Esophagus muscularis mucosa (tissue), 4 donors: Measurements from ENCODE around the gene NPLOC4. TPM values are rescaled to one million over a fixed set of nuclear protein-coding genes. Genes with fewer than 3 reads are reported as not detected.

Experiments used
- DNase-seq: peaks from one replicate; pipeline ENCODE4 v3.0.0-alpha.2; 2017; ENCODE audit errors: extremely low spot score
- H3K27ac ChIP-seq, 4 donors: fragments of 200-600 bp; sonication (generic); replicated peaks in 1 of 4; 1 replicate in 3 of 4; 2 replicates in 1 of 4; pipeline ENCODE4 v1.5.1; 2016 to 2019; ENCODE audit warnings: mild to moderate bottlenecking in 1 of 4
- H3K27me3 ChIP-seq, 4 donors: fragments of 200-600 bp; sonication (generic); one replicate each; pipeline versions ENCODE4 v1.5.1 to v1.6.0; 2016 to 2019
- H3K36me3 ChIP-seq, 4 donors: fragments of 200-600 bp; sonication (generic); one replicate each; pipeline ENCODE4 v1.5.1; 2016 to 2019
- H3K4me1 ChIP-seq, 4 donors: fragments of 200-600 bp; sonication (generic); one replicate each; pipeline ENCODE4 v1.5.1; 2016 to 2019
- H3K4me3 ChIP-seq, 4 donors: fragments of 200-600 bp; sonication (generic); 1 replicate in 2 of 4; 2 replicates in 2 of 4; pipeline ENCODE4 v1.5.1; 2016 to 2019; ENCODE audit warnings: mild to moderate bottlenecking in 4 of 4, moderate library complexity in 1 of 4
- H3K9me3 ChIP-seq, 4 donors: fragments of 200-600 bp; sonication (generic); 1 replicate in 3 of 4; 2 replicates in 1 of 4; pipeline ENCODE4 v1.5.1; 2016 to 2019
- EP300 ChIP-seq: sonication (generic); formaldehyde crosslinking; IDR thresholded peaks from one replicate; pipeline ENCODE4 v1.6.1; 2017; ENCODE audit warnings: antibody characterized with exemption
- POLR2A ChIP-seq: fragments of 450-650 bp; IDR thresholded peaks from one replicate; pipeline ENCODE4 v1.6.1; 2017; ENCODE audit warnings: antibody characterized with exemption, moderate library complexity, mild to moderate bottlenecking, low read depth
- POLR2AphosphoS5 ChIP-seq, 2 donors: sonication (generic); formaldehyde crosslinking; IDR thresholded peaks; one replicate each; pipeline ENCODE4 v1.6.1; 2017; ENCODE audit warnings: antibody characterized with exemption in 2 of 2
- WGBS: methylation state at CpG from one replicate; pipeline ENCODE4 v1.1.5; 2018; 5-methylcytosine and 5-hydroxymethylcytosine counted together
- intact Hi-C: fragments of 100-400 bp; cut with DNase I; formaldehyde crosslinking; loops from one replicate; pipeline ENCODE4 v1.15.1; 2023
- total RNA-seq, 4 donors: library from RNA; depleted of rRNA; stranded (reverse); fragments of >200 nt; gene quantifications; one replicate each; pipeline versions ENCODE4 v1.1.0 to v1.2.1, GENCODE V29; 2016
- TF ChIP-seq, protein P1 (sequence below), 3 experiments: fragments of 200-600 bp in 2 of 3; fragments of 450-650 bp in 1 of 3; sonication (generic) in 2 of 3; IDR thresholded peaks; one replicate each; pipeline ENCODE4 v1.5.1; 2017 to 2019; ENCODE audit warnings: antibody characterized with exemption in 3 of 3, mild to moderate bottlenecking in 2 of 3, moderate library complexity in 1 of 3

NPLOC4 gene
- total RNA-seq, 4 donors from 2014 or later: 58.1 to 86.6 (median 65.7) TPM

DNA sequence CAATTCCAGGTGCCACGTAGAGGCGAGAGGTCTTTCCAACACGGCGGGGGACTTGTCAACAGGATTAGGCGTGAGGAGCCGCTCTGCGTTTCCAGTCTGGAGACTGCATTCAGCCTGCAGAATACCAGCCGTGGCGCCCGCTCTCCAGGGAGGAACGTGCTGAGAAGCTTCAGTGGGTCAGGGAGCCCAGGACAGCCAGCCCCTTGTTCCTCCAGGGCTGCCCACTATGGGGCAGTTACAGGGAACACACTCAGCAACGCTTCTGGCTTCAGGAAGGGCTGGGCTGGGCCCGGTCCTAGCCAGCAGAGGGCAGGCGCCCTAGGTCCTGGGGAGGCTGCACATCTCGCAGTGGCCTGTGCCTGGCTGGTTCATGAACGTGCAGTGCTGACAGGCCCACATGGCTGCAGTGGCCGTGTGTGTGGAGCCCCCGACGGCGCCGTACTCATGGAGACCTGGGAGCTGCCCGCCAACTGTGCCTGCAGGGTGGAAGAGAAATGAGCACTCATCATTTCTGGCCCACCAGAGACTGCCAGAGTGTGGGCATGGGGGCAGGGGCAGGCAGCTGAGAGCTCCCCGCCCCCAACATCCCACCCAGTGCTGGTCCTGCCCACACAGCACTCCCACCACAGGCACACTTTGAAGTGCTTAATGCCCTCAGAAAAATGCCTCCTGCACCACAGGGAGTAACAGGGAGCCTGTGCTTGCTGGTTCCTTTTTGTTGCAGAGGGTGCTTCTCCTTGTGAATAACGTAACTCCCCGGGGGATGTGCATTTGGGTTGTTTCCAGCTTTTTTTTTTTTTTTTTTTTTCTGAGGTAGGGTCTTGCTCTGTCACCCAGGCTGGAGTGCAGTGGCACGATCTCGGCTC lies 77.7 kb downstream of the NPLOC4 start:
- Histone ChIP-seq H3K27ac (no peak overlapping the region), H3K4me3 (no peak overlapping the region), H3K27me3 (no peaks in the 10 kb centered on the region), H3K4me1 (peaks cover 0 to 13% (median under 1%) of the 10 kb centered on the region in 4 donors), H3K36me3 (peaks cover 55 to 85% (median 79%) of the 10 kb centered on the region in 4 donors), H3K9me3 (no peaks in the 10 kb centered on the region)
- intact Hi-C loops: no loop called here
- WGBS: 85% methylated on average over 10 of the region's 27 CpGs
- TF ChIP-seq, protein P1, sequence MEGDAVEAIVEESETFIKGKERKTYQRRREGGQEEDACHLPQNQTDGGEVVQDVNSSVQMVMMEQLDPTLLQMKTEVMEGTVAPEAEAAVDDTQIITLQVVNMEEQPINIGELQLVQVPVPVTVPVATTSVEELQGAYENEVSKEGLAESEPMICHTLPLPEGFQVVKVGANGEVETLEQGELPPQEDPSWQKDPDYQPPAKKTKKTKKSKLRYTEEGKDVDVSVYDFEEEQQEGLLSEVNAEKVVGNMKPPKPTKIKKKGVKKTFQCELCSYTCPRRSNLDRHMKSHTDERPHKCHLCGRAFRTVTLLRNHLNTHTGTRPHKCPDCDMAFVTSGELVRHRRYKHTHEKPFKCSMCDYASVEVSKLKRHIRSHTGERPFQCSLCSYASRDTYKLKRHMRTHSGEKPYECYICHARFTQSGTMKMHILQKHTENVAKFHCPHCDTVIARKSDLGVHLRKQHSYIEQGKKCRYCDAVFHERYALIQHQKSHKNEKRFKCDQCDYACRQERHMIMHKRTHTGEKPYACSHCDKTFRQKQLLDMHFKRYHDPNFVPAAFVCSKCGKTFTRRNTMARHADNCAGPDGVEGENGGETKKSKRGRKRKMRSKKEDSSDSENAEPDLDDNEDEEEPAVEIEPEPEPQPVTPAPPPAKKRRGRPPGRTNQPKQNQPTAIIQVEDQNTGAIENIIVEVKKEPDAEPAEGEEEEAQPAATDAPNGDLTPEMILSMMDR (IDR thresholded peaks at IDR 0.05): no peak
- TF ChIP-seq EP300: no peak
- TF ChIP-seq POLR2AphosphoS5 (IDR thresholded peaks at IDR 0.05): no peak
- no peak for TF ChIP-seq POLR2A
- DNase-seq: no peak

DNA sequence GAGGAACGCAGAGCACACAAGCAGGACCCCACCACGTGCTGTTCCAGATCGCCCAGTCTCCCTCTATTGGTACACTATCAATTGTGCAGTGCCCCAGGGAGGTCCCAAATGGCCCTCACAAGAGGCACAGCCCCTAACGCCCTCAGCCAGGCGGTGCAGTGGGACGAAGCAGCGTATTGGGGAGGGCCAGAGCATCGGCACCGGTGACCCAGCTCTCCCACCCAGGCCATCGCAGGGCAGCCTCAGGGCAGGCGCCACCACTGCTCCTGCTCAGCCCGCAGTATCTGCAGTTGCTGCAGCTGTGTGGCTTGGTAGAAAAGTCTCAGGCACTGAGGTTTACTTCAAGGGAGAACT lies 78.8 kb downstream of the NPLOC4 start:
- Histone ChIP-seq H3K9me3 (no peaks in the 10 kb centered on the region), H3K27ac (no peak overlapping the region), H3K4me1 (peaks cover 10 to 23% (median 11%) of the 10 kb centered on the region in 4 donors), H3K4me3 (no peak overlapping the region), H3K36me3 (peaks cover 44 to 74% (median 68%) of the 10 kb centered on the region in 4 donors), H3K27me3 (no peaks in the 10 kb centered on the region)
- DNase-seq: no peak
- no peak for TF ChIP-seq POLR2A
- no peak for TF ChIP-seq EP300
- TF ChIP-seq POLR2AphosphoS5 (IDR thresholded peaks at IDR 0.05): no peak
- TF ChIP-seq, protein P1 (IDR thresholded peaks at IDR 0.05): no peak
- intact Hi-C loops: no loop called here
- WGBS: 86% methylated on average over 11 of the region's 12 CpGs

DNA sequence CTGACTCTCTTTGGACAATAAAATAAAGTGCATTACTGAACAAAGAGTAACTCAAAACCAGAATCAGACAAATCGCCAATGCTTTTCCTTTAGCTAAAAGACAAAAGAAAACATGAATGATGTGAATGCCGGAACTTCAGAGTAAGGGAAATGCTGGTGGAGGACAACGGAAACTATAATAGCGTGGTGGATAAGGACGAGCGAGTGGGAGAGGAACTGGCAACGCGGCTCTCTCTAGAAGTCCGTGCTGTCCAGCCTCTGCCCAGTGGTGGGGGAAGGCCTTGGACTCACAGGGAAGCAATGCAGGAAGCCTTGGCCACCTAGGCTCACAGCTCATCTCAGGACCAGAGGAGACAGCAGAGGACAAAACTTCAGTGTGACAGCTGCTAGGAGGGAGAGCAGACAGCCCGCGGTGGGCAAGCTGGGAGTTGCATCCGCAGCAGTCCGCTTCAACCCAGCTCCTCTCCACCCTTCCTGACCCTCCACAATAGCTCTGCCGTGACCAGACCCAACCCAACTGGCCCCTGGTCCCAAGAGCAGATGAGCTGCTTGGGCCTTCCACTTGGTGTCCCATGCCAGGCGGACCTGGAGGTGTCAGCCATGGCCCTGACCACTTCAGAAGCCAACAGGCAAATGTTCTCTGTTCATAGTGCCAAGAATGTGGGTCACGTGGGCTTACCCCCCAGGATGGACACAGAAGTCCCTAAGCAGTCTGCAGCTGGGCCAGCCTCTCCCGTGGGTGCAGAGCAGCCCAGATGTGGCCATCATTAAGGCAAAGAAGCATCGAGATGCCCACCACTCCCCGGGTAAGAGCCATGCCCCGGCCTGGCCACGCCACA lies 79.4 kb downstream of the NPLOC4 start:
- Histone ChIP-seq H3K9me3 (no peaks in the 10 kb centered on the region), H3K4me3 (no peak overlapping the region), H3K36me3 (peaks cover 39 to 68% (median 62%) of the 10 kb centered on the region in 4 donors), H3K27ac (no peak overlapping the region), H3K4me1 (peaks cover 13 to 25% (median 15%) of the 10 kb centered on the region in 4 donors), H3K27me3 (no peaks in the 10 kb centered on the region)
- intact Hi-C loops: no loop called here
- WGBS: 87% methylated on average over 18 of the region's 21 CpGs
- TF ChIP-seq, protein P1 (IDR thresholded peaks at IDR 0.05): no peak
- TF ChIP-seq EP300 (no peak), POLR2AphosphoS5 (IDR thresholded peaks at IDR 0.05) (no peak), POLR2A (no peak)
- no peak for DNase-seq

DNA sequence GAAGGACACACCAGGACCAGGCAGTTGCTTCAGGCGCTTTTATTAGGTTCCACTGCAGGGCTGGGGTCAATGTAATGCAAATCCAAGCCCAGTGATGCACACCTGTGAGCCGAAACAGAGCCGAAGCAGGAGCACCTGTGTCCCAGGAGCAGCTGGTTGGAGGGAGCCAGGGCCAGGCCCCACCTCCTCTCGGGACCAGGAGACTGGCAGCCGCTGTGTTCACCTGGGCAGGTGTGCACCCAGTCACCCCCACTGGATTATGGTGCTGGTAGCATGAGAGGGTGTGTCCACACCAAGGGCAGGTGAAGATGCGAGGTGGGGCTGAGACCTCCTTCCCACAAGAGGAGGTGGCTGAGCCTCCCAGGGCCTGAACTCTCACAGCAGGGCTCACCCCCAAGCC lies 80.0 kb downstream of the NPLOC4 start:
- no peak for DNase-seq
- no peaks in the 10 kb centered on the region for H3K9me3 ChIP-seq
- peaks cover 37 to 61% (median 56%) of the 10 kb centered on the region in 4 donors for H3K36me3 ChIP-seq
- intact Hi-C loops: no loop called here
- no peak overlapping the region for H3K27ac ChIP-seq
- 89% methylated on average over 5 of the region's 6 CpGs for WGBS
- TF ChIP-seq POLR2A (no peak), POLR2AphosphoS5 (IDR thresholded peaks at IDR 0.05) (no peak), EP300 (no peak)
- TF ChIP-seq, protein P1 (IDR thresholded peaks at IDR 0.05): no peak
- H3K4me3 ChIP-seq: no peak overlapping the region
- peaks cover 13 to 25% (median 15%) of the 10 kb centered on the region in 4 donors for H3K4me1 ChIP-seq
- H3K27me3 ChIP-seq: no peaks in the 10 kb centered on the region
